ENCODE results near the gene RCAN2. TPM values are rescaled to one million over a fixed set of nuclear protein-coding genes. Genes with fewer than 3 reads are reported as not detected.

The RCAN2 gene
- total RNA-seq, 1 donor from 2014 or later: 11.7 TPM

DNA sequence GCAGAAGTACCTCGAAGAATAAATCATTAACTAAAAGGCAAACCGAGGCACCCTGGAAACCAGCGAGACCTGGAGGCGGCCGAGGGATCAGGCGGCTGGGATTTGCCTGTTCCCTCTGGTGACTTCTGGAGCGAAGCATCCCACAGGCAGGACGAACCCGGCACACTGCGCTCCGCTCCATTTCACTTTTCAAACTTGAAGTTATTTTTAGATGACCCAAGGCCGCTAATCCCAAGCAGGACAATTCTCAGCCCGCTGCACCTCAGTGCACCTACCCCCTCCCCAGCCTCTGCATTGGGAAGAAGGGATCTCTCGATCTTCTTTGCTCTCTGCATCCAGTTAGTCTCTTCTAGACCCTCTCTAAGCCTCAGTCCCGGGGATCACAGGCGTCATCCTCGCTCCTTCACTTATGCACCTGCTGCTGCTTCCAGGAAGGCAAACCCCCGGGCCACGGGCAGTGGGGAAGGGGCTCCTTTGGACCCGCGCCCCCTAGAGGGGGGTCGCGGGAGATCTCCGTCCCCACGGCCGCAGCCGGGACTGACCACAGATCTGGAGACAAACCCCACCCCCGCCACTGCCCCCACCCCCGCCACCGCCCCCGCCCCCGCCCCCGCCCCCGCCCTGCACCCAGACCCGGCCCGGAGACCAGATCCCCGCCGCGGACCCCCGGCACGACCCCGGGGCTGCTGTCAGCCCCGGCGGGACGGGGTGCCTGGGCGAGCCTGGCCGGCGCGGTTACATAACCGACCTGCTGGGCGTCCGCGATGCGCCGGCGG is 636 bp downstream of the RCAN2 start:
- Histone ChIP-seq H3K27ac (no peak overlapping the region), H3K4me1 (no peaks in the 10 kb centered on the region), H3K36me3 (no peaks in the 10 kb centered on the region), H3K9me3 (no peaks in the 10 kb centered on the region), H3K27me3 (peaks cover 16% of the 10 kb centered on the region), H3K4me3 (peak overlapping the region; percentile 65)
- intact Hi-C loops (cut with DNase I): no loop called here
- DNase-seq (peak; percentile 65), ATAC-seq (peak; percentile 41)
- TF ChIP-seq, protein P1, sequence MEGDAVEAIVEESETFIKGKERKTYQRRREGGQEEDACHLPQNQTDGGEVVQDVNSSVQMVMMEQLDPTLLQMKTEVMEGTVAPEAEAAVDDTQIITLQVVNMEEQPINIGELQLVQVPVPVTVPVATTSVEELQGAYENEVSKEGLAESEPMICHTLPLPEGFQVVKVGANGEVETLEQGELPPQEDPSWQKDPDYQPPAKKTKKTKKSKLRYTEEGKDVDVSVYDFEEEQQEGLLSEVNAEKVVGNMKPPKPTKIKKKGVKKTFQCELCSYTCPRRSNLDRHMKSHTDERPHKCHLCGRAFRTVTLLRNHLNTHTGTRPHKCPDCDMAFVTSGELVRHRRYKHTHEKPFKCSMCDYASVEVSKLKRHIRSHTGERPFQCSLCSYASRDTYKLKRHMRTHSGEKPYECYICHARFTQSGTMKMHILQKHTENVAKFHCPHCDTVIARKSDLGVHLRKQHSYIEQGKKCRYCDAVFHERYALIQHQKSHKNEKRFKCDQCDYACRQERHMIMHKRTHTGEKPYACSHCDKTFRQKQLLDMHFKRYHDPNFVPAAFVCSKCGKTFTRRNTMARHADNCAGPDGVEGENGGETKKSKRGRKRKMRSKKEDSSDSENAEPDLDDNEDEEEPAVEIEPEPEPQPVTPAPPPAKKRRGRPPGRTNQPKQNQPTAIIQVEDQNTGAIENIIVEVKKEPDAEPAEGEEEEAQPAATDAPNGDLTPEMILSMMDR (IDR thresholded peaks at IDR 0.05): no peak

DNA sequence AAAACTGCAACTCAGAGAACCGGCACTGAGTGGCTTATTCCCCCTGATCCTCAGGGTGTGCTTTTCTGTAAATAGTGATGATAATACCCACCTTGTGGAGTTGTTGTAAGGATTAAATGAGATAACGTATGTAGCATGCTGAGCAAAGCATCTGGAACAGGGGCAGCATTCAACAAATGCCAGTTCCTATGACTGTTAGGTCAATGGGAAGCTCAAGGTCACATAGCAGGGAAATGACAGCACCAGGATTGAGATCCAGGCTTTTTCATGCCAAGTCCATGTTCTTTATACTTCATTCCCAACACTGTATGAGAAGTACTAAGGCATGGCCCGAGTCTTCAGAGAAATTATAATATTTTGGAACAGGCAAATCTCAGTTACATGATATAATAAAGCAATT is 5.1 kb downstream of the RCAN2 start:
- ATAC-seq (no peak), DNase-seq (no peak)
- H3K27ac ChIP-seq: no peak overlapping the region
- TF ChIP-seq, protein P1 (IDR thresholded peaks at IDR 0.05): no peak
- no peaks in the 10 kb centered on the region for H3K9me3 ChIP-seq
- no peaks in the 10 kb centered on the region for H3K4me1 ChIP-seq
- intact Hi-C loops (cut with DNase I): no loop called here
- H3K27me3 ChIP-seq: peaks cover 16% of the 10 kb centered on the region
- no peaks in the 10 kb centered on the region for H3K36me3 ChIP-seq
- H3K4me3 ChIP-seq: no peak overlapping the region

DNA sequence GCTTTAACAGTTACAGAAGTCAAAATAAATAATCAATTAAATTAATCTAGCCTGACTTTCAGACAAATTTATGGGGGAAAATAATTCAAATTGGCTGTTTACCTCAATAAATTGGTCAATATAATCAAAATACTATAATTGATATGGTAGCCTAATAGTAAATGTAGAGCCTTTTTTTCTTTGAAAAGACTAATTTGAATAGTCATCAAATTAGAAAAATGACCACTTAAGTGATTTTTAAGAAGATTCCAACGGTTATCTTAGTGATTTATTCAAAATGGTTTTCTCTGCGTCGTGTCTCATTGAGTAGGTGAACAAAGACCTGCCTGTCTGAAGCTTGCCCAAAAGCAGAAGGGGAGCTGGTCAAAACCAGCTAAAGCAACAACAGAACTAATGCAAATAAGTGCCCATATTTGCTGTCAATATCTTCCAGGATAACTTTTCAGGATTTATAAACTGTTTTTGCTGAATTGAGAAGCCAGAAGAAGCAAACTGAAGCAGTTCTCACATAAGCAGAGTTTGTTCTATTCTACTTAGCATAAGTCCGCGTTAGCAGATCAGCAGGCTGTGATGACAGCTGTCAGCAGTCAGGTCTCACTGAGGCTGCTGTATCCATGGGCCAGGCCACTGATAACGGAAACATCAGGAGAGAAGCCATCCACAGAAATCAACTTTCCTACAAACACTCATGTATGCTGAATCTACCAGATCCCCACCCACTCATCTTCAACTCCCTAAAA is 7.0 kb downstream of the RCAN2 start:
- peaks cover 15% of the 10 kb centered on the region for H3K27me3 ChIP-seq
- H3K27ac ChIP-seq: no peak overlapping the region
- H3K4me3 ChIP-seq: no peak overlapping the region
- no peak for DNase-seq
- intact Hi-C loops (cut with DNase I): no loop called here
- no peaks in the 10 kb centered on the region for H3K9me3 ChIP-seq
- no peaks in the 10 kb centered on the region for H3K36me3 ChIP-seq
- H3K4me1 ChIP-seq: no peaks in the 10 kb centered on the region
- TF ChIP-seq, protein P1 (IDR thresholded peaks at IDR 0.05): no peak
- no peak for ATAC-seq

DNA sequence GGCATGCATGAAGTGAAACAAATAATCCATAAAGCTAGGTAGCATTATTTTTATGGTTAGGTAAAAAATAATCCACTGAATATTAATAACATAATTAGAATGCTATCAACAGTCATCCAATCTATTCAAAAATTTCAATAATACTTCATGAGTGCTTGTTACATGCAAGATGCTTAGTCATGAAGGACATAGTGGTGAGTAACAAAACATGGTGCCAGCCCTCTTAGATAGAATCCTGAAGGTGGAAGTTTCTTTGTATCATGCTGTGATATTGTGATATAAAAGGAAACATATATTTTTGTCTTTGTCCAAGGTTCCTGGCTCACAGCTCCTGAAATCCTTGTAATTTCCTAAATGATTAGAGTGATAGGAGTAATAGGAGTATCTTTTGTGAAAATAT is 14.9 kb downstream of the RCAN2 start:
- no peaks in the 10 kb centered on the region for H3K4me1 ChIP-seq
- intact Hi-C loops (cut with DNase I): no loop called here
- TF ChIP-seq, protein P1 (IDR thresholded peaks at IDR 0.05): no peak
- no peak for DNase-seq
- ATAC-seq: no peak
- no peak overlapping the region for H3K4me3 ChIP-seq
- H3K27me3 ChIP-seq: no peaks in the 10 kb centered on the region
- H3K27ac ChIP-seq: no peak overlapping the region
- no peaks in the 10 kb centered on the region for H3K36me3 ChIP-seq
- no peaks in the 10 kb centered on the region for H3K9me3 ChIP-seq

DNA sequence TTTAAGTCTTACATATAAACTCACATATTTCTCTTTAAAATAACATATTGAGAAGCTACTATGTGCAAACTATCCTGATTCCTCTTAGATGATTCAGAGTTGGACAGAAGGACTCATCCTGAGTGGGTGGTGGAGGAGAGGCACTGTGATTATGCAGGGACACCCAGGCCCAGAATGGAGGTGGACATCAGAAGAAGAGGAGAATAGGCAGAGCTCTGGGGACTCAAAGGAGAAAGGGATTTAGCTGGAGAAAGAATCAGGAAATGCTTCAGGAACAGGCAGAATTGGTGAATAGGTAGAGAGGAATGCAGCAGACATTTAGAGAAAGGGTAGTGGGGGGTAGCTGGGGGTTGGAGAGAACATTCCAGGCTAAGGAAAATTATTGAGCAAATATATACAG is 17.4 kb downstream of the RCAN2 start:
- Histone ChIP-seq H3K4me3 (no peak overlapping the region), H3K36me3 (no peaks in the 10 kb centered on the region), H3K27ac (no peak overlapping the region), H3K4me1 (no peaks in the 10 kb centered on the region), H3K27me3 (no peaks in the 10 kb centered on the region), H3K9me3 (no peaks in the 10 kb centered on the region)
- intact Hi-C loops (cut with DNase I): no loop called here
- TF ChIP-seq, protein P1 (IDR thresholded peaks at IDR 0.05): no peak
- ATAC-seq (no peak), DNase-seq (no peak)

Measured in upper lobe of right lung (tissue), 1 donor.